HUES64 (cell line): ENCODE results near the gene KRTAP25-1.

Source experiments
- H3K27ac ChIP-seq: 2 replicates; pipeline ENCODE4 v1.7.0; 2013; ENCODE audit warnings: low read depth, low read length, inconsistent platforms
- H3K27me3 ChIP-seq: 2 replicates; pipeline ENCODE4 v1.6.1; 2013; ENCODE audit warnings: mild to moderate bottlenecking, low read length; ENCODE audit not compliant: insufficient read depth
- H3K36me3 ChIP-seq: 2 replicates; pipeline ENCODE4 v1.6.1; 2013; ENCODE audit warnings: mild to moderate bottlenecking, low read length; ENCODE audit not compliant: insufficient read depth
- H3K4me1 ChIP-seq: 2 replicates; pipeline ENCODE4 v1.6.1; 2013; ENCODE audit warnings: mild to moderate bottlenecking, low read length, moderate library complexity; ENCODE audit not compliant: insufficient read depth
- H3K4me3 ChIP-seq: 2 replicates; pipeline ENCODE4 v1.5.1; 2013; ENCODE audit warnings: mild to moderate bottlenecking, low read length, moderate library complexity
- H3K9ac ChIP-seq: 2 replicates; pipeline ENCODE4 v1.6.1; 2013; ENCODE audit warnings: mild to moderate bottlenecking, low read depth, low read length
- H3K9me3 ChIP-seq: 2 replicates; pipeline ENCODE4 v1.6.1; 2013; ENCODE audit warnings: low read depth, low read length; ENCODE audit not compliant: insufficient read depth
- WGBS: fragments of 150-250, 120-280 bp; methylation state at CpG from one replicate; pipeline ENCODE4 v1.1.7; 2013; ENCODE audit warnings: missing lambda C conversion rate; 5-methylcytosine and 5-hydroxymethylcytosine counted together

Gene KRTAP25-1

GRCh38 chr21:30306884-30307283 is 17.6 kb upstream of the KRTAP25-1 start:
- no peaks in the 10 kb centered on the region for H3K9me3 ChIP-seq
- H3K4me3 ChIP-seq = no peak overlapping the region
- no peaks in the 10 kb centered on the region for H3K27me3 ChIP-seq
- no peak overlapping the region for H3K27ac ChIP-seq
- no peaks in the 10 kb centered on the region for H3K4me1 ChIP-seq
- H3K9ac ChIP-seq = no peak overlapping the region
- WGBS = 99% methylated on average over 2 of the region's 2 CpGs
- no peaks in the 10 kb centered on the region for H3K36me3 ChIP-seq

GRCh38 chr21:30305136-30305535 is 15.8 kb upstream of the KRTAP25-1 start:
- no peaks in the 10 kb centered on the region for H3K36me3 ChIP-seq
- 100% methylated on average over 1 of the region's 1 CpG for WGBS
- H3K27me3 ChIP-seq = no peaks in the 10 kb centered on the region
- H3K9me3 ChIP-seq = no peaks in the 10 kb centered on the region
- H3K27ac ChIP-seq = no peak overlapping the region
- no peaks in the 10 kb centered on the region for H3K4me1 ChIP-seq
- H3K4me3 ChIP-seq = no peak overlapping the region
- H3K9ac ChIP-seq = no peak overlapping the region

- H3K27ac ChIP-seq = no peak within 1 kb of the TSS
- H3K9me3 ChIP-seq = no peaks in the 10 kb centered on the region
- no peaks in the 10 kb centered on the region for H3K27me3 ChIP-seq
- H3K36me3 ChIP-seq = no peaks in the 10 kb centered on the region
- WGBS = 91% methylated on average over 3 of the region's 3 CpGs
- H3K9ac ChIP-seq = no peak within 1 kb of the TSS
- no peaks in the 10 kb centered on the region for H3K4me1 ChIP-seq
- no peak within 1 kb of the TSS for H3K4me3 ChIP-seq
Measured at GRCh38 chr21:30282850-30283249, 6.5 kb downstream of the KRTAP25-1 start, which contains the start of gene KRTAP24-1. TSS of gene KRTAP24-1 (minus strand) at chr21:30282950. CDS start at chr21:30282932, 18 bp downstream.

- H3K4me3 ChIP-seq = no peak overlapping the region
- no peaks in the 10 kb centered on the region for H3K36me3 ChIP-seq
- H3K9ac ChIP-seq = no peak overlapping the region
- H3K9me3 ChIP-seq = no peaks in the 10 kb centered on the region
- no peaks in the 10 kb centered on the region for H3K27me3 ChIP-seq
- no peak overlapping the region for H3K27ac ChIP-seq
- 96% methylated on average over 1 of the region's 1 CpG for WGBS
- H3K4me1 ChIP-seq = no peaks in the 10 kb centered on the region
Measured at GRCh38 chr21:30271611-30272010, 17.7 kb downstream of the KRTAP25-1 start.

GRCh38 chr21:30271156-30271555 is 18.2 kb downstream of the KRTAP25-1 start:
- no peak overlapping the region for H3K27ac ChIP-seq
- 96% methylated on average over 5 of the region's 5 CpGs for WGBS
- no peak overlapping the region for H3K4me3 ChIP-seq
- no peaks in the 10 kb centered on the region for H3K9me3 ChIP-seq
- H3K4me1 ChIP-seq = no peaks in the 10 kb centered on the region
- H3K36me3 ChIP-seq = no peaks in the 10 kb centered on the region
- no peaks in the 10 kb centered on the region for H3K27me3 ChIP-seq
- no peak overlapping the region for H3K9ac ChIP-seq

GRCh38 chr21:30269803-30270530 is 19.3 kb downstream of the KRTAP25-1 start:
- Histone ChIP-seq H3K4me3 (no peak overlapping the region), H3K9me3 (peaks cover 4% of the 10 kb centered on the region; the same call in 1 of the 2 replicates), H3K27ac (no peak overlapping the region), H3K9ac (no peak overlapping the region), H3K36me3 (no peaks in the 10 kb centered on the region), H3K27me3 (no peaks in the 10 kb centered on the region), H3K4me1 (no peaks in the 10 kb centered on the region)
- WGBS = 95% methylated on average over 3 of the region's 3 CpGs

- Histone ChIP-seq H3K4me3 (no peak overlapping the region), H3K9ac (no peak overlapping the region), H3K27me3 (no peaks in the 10 kb centered on the region), H3K36me3 (no peaks in the 10 kb centered on the region), H3K9me3 (peaks cover 4% of the 10 kb centered on the region; the same call in 1 of the 2 replicates), H3K27ac (no peak overlapping the region), H3K4me1 (no peaks in the 10 kb centered on the region)
- WGBS = 66% methylated on average over 4 of the region's 5 CpGs
Measured at GRCh38 chr21:30268608-30269197, 20.6 kb downstream of the KRTAP25-1 start.

- no peak overlapping the region for H3K27ac ChIP-seq
- H3K4me3 ChIP-seq = no peak overlapping the region
- WGBS = 61% methylated on average over 4 of the region's 4 CpGs
- no peak overlapping the region for H3K9ac ChIP-seq
- no peaks in the 10 kb centered on the region for H3K9me3 ChIP-seq
- H3K4me1 ChIP-seq = no peaks in the 10 kb centered on the region
- no peaks in the 10 kb centered on the region for H3K27me3 ChIP-seq
- H3K36me3 ChIP-seq = no peaks in the 10 kb centered on the region
Measured at GRCh38 chr21:30257773-30258172, 31.5 kb downstream of the KRTAP25-1 start.

GRCh38 chr21:30256100-30256499 is 33.2 kb downstream of the KRTAP25-1 start:
- Histone ChIP-seq H3K27ac (no peak overlapping the region), H3K4me3 (no peak overlapping the region), H3K36me3 (no peaks in the 10 kb centered on the region), H3K9me3 (no peaks in the 10 kb centered on the region), H3K9ac (no peak overlapping the region), H3K4me1 (no peaks in the 10 kb centered on the region), H3K27me3 (no peaks in the 10 kb centered on the region)
- 82% methylated on average over 4 of the region's 4 CpGs for WGBS

GRCh38 chr21:30255679-30256078 is 33.6 kb downstream of the KRTAP25-1 start:
- 94% methylated on average over 1 of the region's 1 CpG for WGBS
- Histone ChIP-seq H3K9me3 (no peaks in the 10 kb centered on the region), H3K27me3 (no peaks in the 10 kb centered on the region), H3K4me3 (no peak overlapping the region), H3K27ac (no peak overlapping the region), H3K9ac (no peak overlapping the region), H3K36me3 (no peaks in the 10 kb centered on the region), H3K4me1 (no peaks in the 10 kb centered on the region)

- Histone ChIP-seq H3K9me3 (no peaks in the 10 kb centered on the region), H3K36me3 (no peaks in the 10 kb centered on the region), H3K9ac (no peak overlapping the region), H3K4me3 (no peak overlapping the region), H3K4me1 (no peaks in the 10 kb centered on the region), H3K27ac (no peak overlapping the region), H3K27me3 (no peaks in the 10 kb centered on the region)
- no CpG with 5 or more reads among the region's 1 CpG for WGBS
Measured at GRCh38 chr21:30251781-30252180, 37.5 kb downstream of the KRTAP25-1 start.
